ENCODE measurements around the gene ZNF541.

ZNF541 gene

GRCh38 chr19:47573071-47574026, at the start of gene ZNF541:
ZNF541 (minus strand) TSS chr19:47573148; CDS start chr19:47555856, 17,292 bp downstream.
- no peak for TF ChIP-seq POLR2A (IDR thresholded peaks at IDR 0.05; ENCODE audit: low read depth, low read length)
- FAIRE-seq (no peak), DNase-seq (ENCODE audit: insufficient read length, low spot score) (no peak)

- TF ChIP-seq POLR2A (IDR thresholded peaks at IDR 0.05; ENCODE audit: low read depth, low read length), result no peak
- no peak for FAIRE-seq
- DNase-seq (ENCODE audit: insufficient read length, low spot score), result no peak
These were observed 46.8 kb upstream of the ZNF541 start for GRCh38 chr19:47619763-47620162.

GRCh38 chr19:47618771-47619170, 45.8 kb upstream of the ZNF541 start:
- DNase-seq (ENCODE audit: insufficient read length, low spot score), result no peak
- TF ChIP-seq POLR2A (IDR thresholded peaks at IDR 0.05; ENCODE audit: low read depth, low read length), result no peak
- FAIRE-seq, result no peak

- TF ChIP-seq POLR2A (IDR thresholded peaks at IDR 0.05; ENCODE audit: low read depth, low read length), result no peak
- FAIRE-seq (no peak), DNase-seq (ENCODE audit: insufficient read length, low spot score) (no peak)
These were observed 42.8 kb upstream of the ZNF541 start for GRCh38 chr19:47615714-47616113.

- TF ChIP-seq POLR2A (IDR thresholded peaks at IDR 0.05; ENCODE audit: low read depth, low read length), result no peak
- FAIRE-seq (no peak), DNase-seq (ENCODE audit: insufficient read length, low spot score) (no peak)
These were observed 42.3 kb upstream of the ZNF541 start for GRCh38 chr19:47615230-47615629.

- FAIRE-seq (no peak), DNase-seq (ENCODE audit: insufficient read length, low spot score) (no peak)
- TF ChIP-seq POLR2A (IDR thresholded peaks at IDR 0.05; ENCODE audit: low read depth, low read length), result no peak
These were observed 41.6 kb upstream of the ZNF541 start for GRCh38 chr19:47614559-47614958.

GRCh38 chr19:47614021-47614295, 41.0 kb upstream of the ZNF541 start:
- DNase-seq (ENCODE audit: insufficient read length, low spot score), result no peak
- TF ChIP-seq POLR2A (IDR thresholded peaks at IDR 0.05; ENCODE audit: low read depth, low read length), result no peak
- no peak for FAIRE-seq

- no peak for TF ChIP-seq POLR2A (IDR thresholded peaks at IDR 0.05; ENCODE audit: low read depth, low read length)
- DNase-seq (ENCODE audit: insufficient read length, low spot score) (no peak), FAIRE-seq (no peak)
These were observed 40.4 kb upstream of the ZNF541 start for GRCh38 chr19:47613165-47614020.

- DNase-seq (ENCODE audit: insufficient read length, low spot score) (no peak), FAIRE-seq (no peak)
- TF ChIP-seq POLR2A (IDR thresholded peaks at IDR 0.05; ENCODE audit: low read depth, low read length), result no peak
These were observed 38.0 kb upstream of the ZNF541 start for GRCh38 chr19:47610902-47611301.

- DNase-seq (ENCODE audit: insufficient read length, low spot score), result peak; percentile 44
- no peak for FAIRE-seq
- TF ChIP-seq POLR2A (IDR thresholded peaks at IDR 0.05; ENCODE audit: low read depth, low read length), result no peak; the same call in 1 of the 2 replicates
These were observed 37.3 kb upstream of the ZNF541 start for GRCh38 chr19:47609906-47610894.

- no peak for FAIRE-seq
- DNase-seq (ENCODE audit: insufficient read length, low spot score), result peak; percentile 63
- no peak for TF ChIP-seq POLR2A (IDR thresholded peaks at IDR 0.05; ENCODE audit: low read depth, low read length)
These were observed 36.3 kb upstream of the ZNF541 start, which contains the start of gene BICRA for GRCh38 chr19:47608969-47609905. BICRA (plus strand) TSS chr19:47609134; CDS start chr19:47673575, 64,441 bp downstream.
